Measurements from ENCODE around the gene SEMA3E.
"Not testable (repeated sequence)": the region's sequence is repeated elsewhere in the genome, so short reads cannot be mapped to it uniquely, and the experiment has no call there.

SEMA3E gene

GRCh38 chr7:83552556-83552955 lies 96.4 kb downstream of the SEMA3E start:
- DNase-seq, result not testable (repeated sequence)

- no peak for DNase-seq
Observed at GRCh38 chr7:83550100-83550499, 98.8 kb downstream of the SEMA3E start.

- no peak for DNase-seq
Observed at GRCh38 chr7:83548250-83548649, 100.7 kb downstream of the SEMA3E start.

- no peak for DNase-seq
Observed at GRCh38 chr7:83547526-83547925, 101.4 kb downstream of the SEMA3E start.

- DNase-seq, result no peak
Observed at GRCh38 chr7:83546586-83546985, 102.4 kb downstream of the SEMA3E start.

GRCh38 chr7:83541187-83541960 lies 107.6 kb downstream of the SEMA3E start:
- no peak for DNase-seq

GRCh38 chr7:83534488-83534887 lies 114.5 kb downstream of the SEMA3E start:
- DNase-seq, result no peak

- no peak for DNase-seq
Observed at GRCh38 chr7:83532219-83532618, 116.7 kb downstream of the SEMA3E start.

- DNase-seq, result no peak
Observed at GRCh38 chr7:83531766-83532165, 117.2 kb downstream of the SEMA3E start.

- DNase-seq, result no peak
Observed at GRCh38 chr7:83528925-83529423, 120.0 kb downstream of the SEMA3E start.

- no peak for DNase-seq
Observed at GRCh38 chr7:83524277-83525075, 124.5 kb downstream of the SEMA3E start.

GRCh38 chr7:83520726-83521125 lies 128.2 kb downstream of the SEMA3E start:
- DNase-seq, result no peak

- DNase-seq, result no peak
Observed at GRCh38 chr7:83519240-83519639, 129.7 kb downstream of the SEMA3E start.

GRCh38 chr7:83517035-83517700 lies 131.8 kb downstream of the SEMA3E start:
- DNase-seq, result no peak

- DNase-seq, result no peak
Observed at GRCh38 chr7:83514977-83515376, 134.0 kb downstream of the SEMA3E start.

- DNase-seq, result no peak
Observed at GRCh38 chr7:83509255-83510021, 139.5 kb downstream of the SEMA3E start.

GRCh38 chr7:83504330-83504729 lies 144.6 kb downstream of the SEMA3E start:
- no peak for DNase-seq

GRCh38 chr7:83502636-83503035 lies 146.3 kb downstream of the SEMA3E start:
- DNase-seq, result no peak

- no peak for DNase-seq
Observed at GRCh38 chr7:83494683-83495082, 154.3 kb downstream of the SEMA3E start.

GRCh38 chr7:83492802-83493201 lies 156.1 kb downstream of the SEMA3E start:
- DNase-seq, result no peak

- no peak for DNase-seq
Observed at GRCh38 chr7:83487801-83488200, 161.1 kb downstream of the SEMA3E start.

- DNase-seq, result no peak
Observed at GRCh38 chr7:83486957-83487356, 162.0 kb downstream of the SEMA3E start.

- no peak for DNase-seq
Observed at GRCh38 chr7:83486536-83486935, 162.4 kb downstream of the SEMA3E start.

Measured in activated CD4-positive, alpha-beta T cell treated with anti-CD3 and anti-CD28 coated beads, Interleukin-2, amount 50 U/mL, for 16 hours (primary cell).